ENCODE results near the gene IGHMBP2.
A peak's percentile ranks its signal among the peaks of the same experiment; 100 is the strongest.

Gene IGHMBP2

DNA sequence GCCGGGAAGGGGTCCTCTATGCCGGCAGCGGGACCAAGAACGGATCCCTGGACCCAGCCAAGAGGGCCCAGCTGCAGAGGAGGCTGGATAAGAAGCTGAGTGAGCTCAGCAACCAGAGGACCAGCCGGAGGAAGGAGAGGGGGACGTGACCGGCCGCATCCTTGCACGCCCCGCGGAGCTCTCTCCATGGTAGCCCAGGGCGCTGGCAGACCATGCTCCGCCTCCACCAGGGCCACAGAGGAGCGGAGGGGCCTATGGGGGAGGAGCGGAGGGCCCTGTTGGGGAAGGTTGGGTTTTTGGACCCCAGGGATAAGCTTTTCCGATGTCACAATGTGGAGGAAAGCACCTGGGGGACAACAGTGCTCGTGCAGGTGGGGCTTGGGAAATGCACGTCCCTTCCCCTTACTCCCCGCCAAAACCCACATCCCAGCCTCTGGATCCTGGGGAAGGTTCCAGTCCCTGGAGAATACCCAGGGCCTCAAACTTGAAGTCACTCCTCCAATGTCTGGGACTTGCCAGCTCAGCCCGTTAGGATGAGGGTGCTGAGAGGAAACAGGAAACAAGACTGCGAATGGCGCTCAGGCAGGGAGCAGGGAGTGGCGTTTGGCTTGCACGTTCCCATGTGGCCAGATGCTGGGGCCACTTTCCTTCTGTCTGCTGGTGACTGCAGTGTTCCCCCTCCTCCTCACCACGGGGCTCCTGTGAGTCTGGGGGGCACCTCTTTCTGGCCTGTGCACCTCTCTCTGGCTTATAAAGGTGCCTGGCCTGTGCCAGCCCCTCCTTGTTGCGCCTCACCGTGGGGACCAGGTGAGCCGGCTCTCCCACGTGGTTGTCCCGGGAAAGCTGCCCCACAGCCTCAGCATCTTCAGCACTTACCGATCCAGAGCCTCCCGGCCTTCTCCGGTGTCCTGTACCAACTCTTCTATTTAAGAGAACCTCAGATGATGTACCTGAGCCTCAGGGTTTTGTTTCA, 36.2 kb downstream of the IGHMBP2 start:
- no peak for DNase-seq (ENCODE audit: low spot score)

GRCh38 chr11:68940651-68941323, 37.1 kb downstream of the IGHMBP2 start:
- DNase-seq (ENCODE audit: low spot score), result no peak

GRCh38 chr11:68941324-68942094, 37.8 kb downstream of the IGHMBP2 start:
- no peak for DNase-seq (ENCODE audit: low spot score)

DNA sequence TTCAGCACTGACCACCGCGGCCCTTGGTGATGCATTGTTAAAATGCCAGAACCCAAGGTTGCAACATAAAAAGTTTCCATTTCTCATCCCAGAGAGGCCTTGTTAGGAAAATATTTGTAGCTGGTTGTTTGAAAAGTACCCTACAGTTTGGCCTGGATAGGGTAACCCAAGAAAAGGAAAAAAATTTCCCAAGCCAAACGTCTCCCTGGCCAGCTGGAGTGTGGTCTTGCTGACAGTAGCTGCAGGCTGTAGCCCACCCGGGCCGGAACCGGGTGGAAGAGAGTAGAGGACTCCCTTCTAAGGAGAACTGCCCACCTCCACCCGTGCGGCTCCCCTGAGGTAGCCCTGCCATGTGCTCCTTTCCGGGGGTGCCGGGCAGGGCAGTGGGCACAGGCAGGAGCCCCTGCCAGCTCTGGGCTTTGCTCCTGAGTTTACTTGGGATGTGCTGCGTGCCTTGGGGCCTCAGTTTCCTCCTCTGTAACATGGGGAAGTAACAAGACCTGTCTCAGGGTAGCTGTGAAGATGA, 38.5 kb downstream of the IGHMBP2 start:
- no peak for DNase-seq (ENCODE audit: low spot score)

GRCh38 chr11:68942751-68943271, 39.1 kb downstream of the IGHMBP2 start:
- DNase-seq (ENCODE audit: low spot score), result no peak

GRCh38 chr11:68946416-68947090, 42.9 kb downstream of the IGHMBP2 start:
- DNase-seq (ENCODE audit: low spot score), result no peak

DNA sequence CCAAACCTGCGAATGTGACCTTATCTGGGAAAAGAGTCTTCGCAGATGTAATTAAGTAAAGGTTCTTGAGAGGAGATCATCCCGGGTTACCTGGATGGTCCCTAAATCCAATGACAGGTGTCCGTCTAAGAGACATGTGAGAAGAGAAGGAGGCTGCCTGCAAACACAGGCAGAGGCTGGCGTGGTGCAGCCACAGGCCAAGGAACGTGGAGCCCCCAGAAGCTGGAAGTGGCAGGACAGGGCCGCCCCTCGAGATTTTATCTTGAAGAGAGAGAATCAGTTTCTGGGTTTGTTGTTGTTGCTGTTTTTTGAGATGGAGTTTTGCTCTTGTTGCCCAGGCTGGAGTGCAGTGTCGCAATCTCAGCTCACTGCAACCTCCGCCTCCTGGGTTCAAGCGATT, 43.5 kb downstream of the IGHMBP2 start:
- no peak for DNase-seq (ENCODE audit: low spot score)

GRCh38 chr11:68948496-68948895, 44.8 kb downstream of the IGHMBP2 start:
- no peak for DNase-seq (ENCODE audit: low spot score)

GRCh38 chr11:68948935-68949334, 45.2 kb downstream of the IGHMBP2 start:
- DNase-seq (ENCODE audit: low spot score), result no peak

- DNase-seq (ENCODE audit: low spot score), result peak; percentile 93
Measured at GRCh38 chr11:68950270-68950669, 46.6 kb downstream of the IGHMBP2 start.

- no peak for DNase-seq (ENCODE audit: low spot score)
Measured at GRCh38 chr11:68950762-68951161, 47.1 kb downstream of the IGHMBP2 start.

GRCh38 chr11:68954836-68955606, 51.3 kb downstream of the IGHMBP2 start:
- no peak for DNase-seq (ENCODE audit: low spot score)

GRCh38 chr11:68955607-68955958, 51.9 kb downstream of the IGHMBP2 start:
- DNase-seq (ENCODE audit: low spot score), result no peak

DNA sequence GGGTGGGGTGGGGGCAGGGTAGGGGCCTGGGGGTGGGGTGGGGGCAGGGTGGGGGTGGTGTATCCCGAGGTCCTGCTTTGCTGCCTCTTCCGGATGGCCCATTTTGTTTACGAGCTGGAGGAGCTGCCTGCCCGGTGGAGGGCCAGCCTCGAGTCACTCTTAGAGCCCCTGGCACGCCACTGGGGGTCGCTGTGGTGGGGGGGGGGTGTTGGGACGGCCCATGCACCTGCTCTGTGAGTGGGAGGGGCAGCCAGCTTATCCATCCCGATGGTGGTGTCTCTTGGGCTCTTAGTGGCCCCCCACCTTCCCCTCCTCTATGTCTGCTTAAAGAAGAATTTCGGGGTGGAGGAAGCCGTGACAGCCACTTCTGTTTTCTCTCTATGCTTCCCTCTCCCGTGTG, 52.5 kb downstream of the IGHMBP2 start:
- DNase-seq (ENCODE audit: low spot score), result peak; percentile 93

GRCh38 chr11:68956547-68957254, 53.0 kb downstream of the IGHMBP2 start:
- no peak for DNase-seq (ENCODE audit: low spot score)

GRCh38 chr11:68958211-68958610, 54.5 kb downstream of the IGHMBP2 start:
- no peak for DNase-seq (ENCODE audit: low spot score)

GRCh38 chr11:68959465-68960293, 56.0 kb downstream of the IGHMBP2 start:
- DNase-seq (ENCODE audit: low spot score), result no peak

- no peak for DNase-seq (ENCODE audit: low spot score)
Measured at GRCh38 chr11:68960294-68961071, 56.8 kb downstream of the IGHMBP2 start.

Data from HuH-7 (cell line).